ENCODE data around the gene NOD1.

- peak; percentile 56 for TF ChIP-seq CTCF (IDR thresholded peaks at IDR 0.05; ENCODE audit: insufficient read depth, low read length)
- no peak for TF ChIP-seq POLR2AphosphoS5 (IDR thresholded peaks at IDR 0.05; ENCODE audit: low read depth)
- no peak for TF ChIP-seq GABPA (IDR thresholded peaks at IDR 0.05; ENCODE audit: low read depth)
These were observed 31.8 kb upstream of the NOD1 start for GRCh38 chr7:30510124-30511075.
